ENCODE data around the gene MYB. TPM values are rescaled to one million over a fixed set of nuclear protein-coding genes. Genes with fewer than 3 reads are reported as not detected.
A peak's percentile ranks its signal among the peaks of the same experiment; 100 is the strongest.

Gene MYB
- total and polyA plus RNA-seq, 2 of the 4 experiments (the other 2 are of a cell fraction) = 0.44 to 0.90 TPM

DNA sequence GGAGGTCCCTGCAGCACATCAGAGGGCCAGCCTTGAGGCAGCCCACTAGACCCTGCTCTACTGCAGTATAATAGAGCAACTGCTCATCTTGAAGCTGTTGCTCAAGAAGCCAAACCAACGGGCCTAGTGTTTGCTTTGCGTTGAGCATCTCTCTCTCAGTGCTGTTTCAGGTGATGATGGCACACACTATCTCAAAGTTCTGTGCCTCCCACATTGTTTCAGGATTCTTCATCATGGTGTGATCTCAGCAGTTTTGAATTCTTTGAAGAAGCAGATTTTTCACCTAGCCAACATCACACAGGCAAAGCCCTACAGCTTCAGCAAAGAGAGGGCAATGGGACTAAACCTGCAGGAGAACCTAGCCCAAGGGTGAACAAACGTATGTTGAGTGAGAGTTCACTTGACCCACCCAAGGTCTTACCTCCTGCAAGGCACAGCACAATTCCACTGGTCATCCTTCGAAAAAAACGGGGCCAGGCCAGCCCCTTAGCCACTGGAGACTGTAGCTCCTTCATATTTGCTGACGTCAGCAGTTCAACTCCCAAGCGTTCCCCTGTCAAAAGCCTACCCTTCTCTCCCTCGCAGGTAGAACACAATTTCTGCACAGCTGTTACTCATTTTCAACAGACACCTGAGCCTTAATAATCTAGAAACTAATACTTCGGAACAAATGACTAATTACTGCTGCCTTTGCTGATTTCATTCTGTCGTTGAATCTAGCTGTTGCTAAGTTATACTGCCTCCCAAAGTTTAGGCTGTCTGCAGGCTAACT lies 15.8 kb downstream of the MYB start:
- no TSS peak for BruUV-seq (replicated peaks)
- TF ChIP-seq MAFK (IDR thresholded peaks at IDR 0.05; ENCODE audit: low read depth, low read length) (peak; percentile 99), CEBPB (IDR thresholded peaks at IDR 0.05; ENCODE audit: low read depth, low read length) (no peak)
- H3K27ac ChIP-seq (ENCODE audit: insufficient read depth, low read length) = no peak overlapping the region
- H4K91ac ChIP-seq (ENCODE audit: insufficient read depth, low read depth, low read length) = no peak overlapping the region
- H4K20me1 ChIP-seq (ENCODE audit: insufficient read depth, low read length) = no peaks in the 10 kb centered on the region
- H3K4me2 ChIP-seq (ENCODE audit: low read depth, low read length) = no peak overlapping the region
- no peak overlapping the region for H2BK5ac ChIP-seq (ENCODE audit: low read depth, low read length, poor library complexity, severe bottlenecking)
- intact Hi-C loops (cut with micrococcal nuclease) (no loop called here), dilution Hi-C loops (cut with HindIII; ENCODE audit: low sequenced_read_pairs, unreplicated experiment) (no loop called here), in situ Hi-C loops (cut with MboI; ENCODE audit: low sequenced_read_pairs) (no loop called here)
- no peak overlapping the region for H2BK20ac ChIP-seq (ENCODE audit: low read depth, low read length)
- no peak overlapping the region for H2BK120ac ChIP-seq (ENCODE audit: low read depth, low read length)
- no peak overlapping the region for H3K23ac ChIP-seq (ENCODE audit: low read depth, low read length)
- H3K18ac ChIP-seq (ENCODE audit: low read depth, low read length) = no peak overlapping the region
- no peak overlapping the region for H3K4ac ChIP-seq (ENCODE audit: low read depth, low read length)
- no peak for ATAC-seq (ENCODE audit: low read depth)
- H3K9me1 ChIP-seq (ENCODE audit: insufficient read depth, low read length) = 0 out of 2 replicates have a peak, but pooled peaks cover 2% of the 10 kb centered on the region
- no peak overlapping the region for H3K4me3 ChIP-seq (ENCODE audit: insufficient read depth, low read depth, low read length)
- no peak overlapping the region for H2AFZ ChIP-seq (replicated peaks; ENCODE audit: low read length, poor library complexity)
- no peaks in the 10 kb centered on the region for H3K9me3 ChIP-seq (ENCODE audit: control insufficient read depth, insufficient read depth, low read length)
- no peak overlapping the region for H3K56ac ChIP-seq (ENCODE audit: extremely low read depth, insufficient read depth, low read length)
- POLR2A ChIA-PET (ENCODE audit: unreplicated experiment) = no interaction called here
- no peak for DNase-seq
- H4K5ac ChIP-seq (ENCODE audit: low read depth, low read length) = no peak overlapping the region
- no peak overlapping the region for H2AK5ac ChIP-seq (ENCODE audit: low read depth, low read length)
- H3K36me3 ChIP-seq (ENCODE audit: control insufficient read depth, insufficient read depth, low read length) = no peaks in the 10 kb centered on the region
- H2BK15ac ChIP-seq (ENCODE audit: low read depth, low read length) = no peak overlapping the region
- no peaks in the 10 kb centered on the region for H3K27me3 ChIP-seq (ENCODE audit: control insufficient read depth, insufficient read depth, low read length)
- H3K9ac ChIP-seq (ENCODE audit: low read depth, low read length) = no peak overlapping the region
- 100% methylated on average over 3 of the region's 10 CpGs; no CpG with 5 or more reads in 1 of the 2 experiments for WGBS, 2 experiments (ENCODE audit: extremely low coverage in 2 of 2, insufficient read length in 1 of 2)
- H4K8ac ChIP-seq (ENCODE audit: low read depth in 2 of 2, low read length in 2 of 2) = no peak overlapping the region
- no peak overlapping the region for H2AK9ac ChIP-seq (replicated peaks; ENCODE audit: low read depth, low read length, poor library complexity)
- no peaks in the 10 kb centered on the region for H3K4me1 ChIP-seq (ENCODE audit: control insufficient read depth, insufficient read depth, low read length)
- no peak overlapping the region for H3K14ac ChIP-seq (replicated peaks; ENCODE audit: low read depth, low read length)
- CTCF ChIA-PET = interaction anchor here (0.7 kb wide), 1 partner anchor 12 kb away, joined by 3 read pairs; no protein-coding TSS in a partner anchor
- H3K79me1 ChIP-seq (ENCODE audit: low read depth in 1 of 2, low read length in 2 of 2) = no peaks in the 10 kb centered on the region

All from IMR-90 (cell line).